HepG2 (cell line): ENCODE data around the gene SIN3A. TPM values are rescaled to one million over a fixed set of nuclear protein-coding genes. Genes with fewer than 3 reads are reported as not detected.

Experiments used
- ATAC-seq: fragments of 200-7000 bp; cut with Tn5 transposase; 3 replicates; pipeline ENCODE4 v1.9.1; 2020; ENCODE audit warnings: mild to moderate bottlenecking, moderate library complexity
- BruUV-seq: library from RNA; stranded (reverse); fragments of 400-500 nt; replicated peaks from 2 replicates; lab custom pipeline; 2021; lab: Mats Ljungman, UMichigan
- CTCF ChIA-PET: fragments of 300-600 bp; formaldehyde crosslinking; extraction: SDS; loops from one replicate; lab custom pipeline; 2021; ENCODE audit warnings: low total read pairs, inconsistent platforms, low intra/inter-chr PET ratio; lab: Yijun Ruan, JAX
- POLR2A ChIA-PET: fragments of 350-600 bp; sonication (Branson Sonifier 250); formaldehyde crosslinking; loops from one replicate; lab custom pipeline; 2020; ENCODE audit warnings: antibody characterized with exemption, inconsistent platforms; lab: Yijun Ruan, JAX
- DNase-seq: peaks from one replicate; pipeline ENCODE4 v3.0.0-alpha.2; 2015; ENCODE audit warnings: low spot score
- FAIRE-seq: peaks from 3 replicates; lab custom pipeline; 2011; peaks lifted over from hg19 to GRCh38; lab: Jason Lieb, UNC
- H2AFZ ChIP-seq: one replicate; pipeline ENCODE4 v1.6.1; 2011; ENCODE audit warnings: low read length, inconsistent platforms
- H3K27ac ChIP-seq: fragments of 300-600 bp; 3 replicates; pipeline ENCODE4 v1.8.0; 2011; ENCODE audit warnings: mixed run types, mild to moderate bottlenecking, mixed read lengths, low read length, inconsistent platforms; ENCODE audit not compliant: insufficient read depth; ENCODE audit errors: extremely low read length
- H3K27me3 ChIP-seq, 2 experiments: fragments of 200-600 bp in 1 of 2; 2 replicates in 1 of 2; 3 replicates in 1 of 2; pipeline versions ENCODE4 v1.6.0 to v1.8.0; 2011; ENCODE audit warnings: low read length in 2 of 2, mild to moderate bottlenecking in 2 of 2, moderate library complexity in 2 of 2, inconsistent platforms in 1 of 2; ENCODE audit not compliant: insufficient read depth in 2 of 2, control insufficient read depth in 1 of 2
- H3K36me3 ChIP-seq, 2 experiments: fragments of 200-600 bp in 1 of 2; replicated peaks in 1 of 2; 2 replicates in 1 of 2; 3 replicates in 1 of 2; pipeline versions ENCODE4 v1.5.1 to v1.8.0; 2011; ENCODE audit warnings: low read length in 2 of 2, inconsistent platforms in 1 of 2; ENCODE audit not compliant: insufficient read depth in 2 of 2, control insufficient read depth in 1 of 2
- H3K4me1 ChIP-seq: 2 replicates; pipeline ENCODE4 v1.5.1; 2012; ENCODE audit warnings: low read length, inconsistent platforms; ENCODE audit not compliant: insufficient read depth
- H3K4me2 ChIP-seq: 2 replicates; pipeline ENCODE4 v1.6.0; 2011; ENCODE audit warnings: low read depth, low read length, inconsistent platforms
- H3K4me3 ChIP-seq, 3 experiments: fragments of 200-600 bp in 1 of 3; sonication (generic), shearing (Covaris generic) in 1 of 3; replicated peaks in 1 of 3; 2 replicates each; pipeline ENCODE4 v1.5.1; 2011 to 2016; ENCODE audit warnings: low read length in 3 of 3, inconsistent platforms in 2 of 3, low read depth in 2 of 3, mild to moderate bottlenecking in 2 of 3, control low read depth in 1 of 3, mixed read lengths in 1 of 3; ENCODE audit not compliant: insufficient read depth in 1 of 3
- H3K79me2 ChIP-seq: one replicate; pipeline ENCODE4 v1.6.1; 2011; ENCODE audit warnings: low read length, inconsistent platforms; ENCODE audit not compliant: insufficient read depth
- H3K9ac ChIP-seq: 2 replicates; pipeline ENCODE4 v1.6.0; 2011; ENCODE audit warnings: mild to moderate bottlenecking, low read depth, low read length, inconsistent platforms; ENCODE audit not compliant: insufficient read depth
- H3K9me3 ChIP-seq: 2 replicates; pipeline ENCODE4 v1.5.1; 2012; ENCODE audit warnings: mild to moderate bottlenecking, low read length
- H4K20me1 ChIP-seq: 2 replicates; pipeline ENCODE4 v1.6.0; 2011; ENCODE audit warnings: inconsistent platforms, mild to moderate bottlenecking, low read length, moderate library complexity; ENCODE audit not compliant: insufficient read depth
- ARID5B ChIP-seq: IDR thresholded peaks from 2 replicates; pipeline ENCODE4 v1.4.0; 2020; ENCODE audit warnings: mild to moderate bottlenecking, missing genetic modification reagents
- HDAC6 ChIP-seq: fragments of 200-600 bp; sonication (generic); IDR thresholded peaks from 2 replicates; pipeline ENCODE4 v1.7.0; 2017; ENCODE audit warnings: mild to moderate bottlenecking, antibody characterized with exemption, low read length, low read depth
- PHF21A ChIP-seq: sonication (generic); formaldehyde crosslinking; IDR thresholded peaks from 2 replicates; pipeline ENCODE4 v1.5.0; 2020; ENCODE audit warnings: mild to moderate bottlenecking, missing genetic modification reagents
- POLR2A ChIP-seq, 2 experiments: IDR thresholded peaks; 2 replicates each; pipeline ENCODE4 v1.6.1; 2011; ENCODE audit warnings: low read depth in 2 of 2, low read length in 2 of 2, mild to moderate bottlenecking in 1 of 2, moderate library complexity in 1 of 2; ENCODE audit not compliant: insufficient read depth in 1 of 2
- POLR2G ChIP-seq: fragments of 200-400 bp; formaldehyde crosslinking; IDR thresholded peaks from 2 replicates; pipeline ENCODE4 v1.6.1; 2018; ENCODE audit warnings: mild to moderate bottlenecking, low read depth, low read length, moderate library complexity
- PRDM15 ChIP-seq: sonication (generic); formaldehyde crosslinking; IDR thresholded peaks from 2 replicates; pipeline ENCODE4 v1.4.0; 2020; ENCODE audit warnings: missing genetic modification reagents
- SIN3A ChIP-seq: IDR thresholded peaks from 2 replicates; pipeline ENCODE4 v1.6.1; 2011; ENCODE audit warnings: low read depth, mild to moderate bottlenecking, control low read depth, low read length, borderline replicate concordance
- ZNF234 ChIP-seq: sonication (generic); formaldehyde crosslinking; conservative IDR thresholded peaks from 2 replicates; pipeline ENCODE4 v1.5.1; 2020; ENCODE audit warnings: mild to moderate bottlenecking, missing genetic modification reagents
- ZNF235 ChIP-seq: sonication (generic); formaldehyde crosslinking; IDR thresholded peaks from 2 replicates; pipeline ENCODE4 v1.8.1; 2023; ENCODE audit warnings: mild to moderate bottlenecking, missing genetic modification reagents, borderline replicate concordance
- ZNF446 ChIP-seq: sonication (generic); formaldehyde crosslinking; IDR thresholded peaks from 2 replicates; pipeline ENCODE4 v1.5.0; 2020; ENCODE audit warnings: mild to moderate bottlenecking, missing genetic modification reagents
- ZNF616 ChIP-seq: sonication (generic); formaldehyde crosslinking; IDR thresholded peaks from 2 replicates; pipeline ENCODE4 v1.5.0; 2020; ENCODE audit warnings: low read depth, mild to moderate bottlenecking, missing genetic modification reagents
- ZNF749 ChIP-seq: sonication (generic); formaldehyde crosslinking; IDR thresholded peaks from 2 replicates; pipeline ENCODE4 v1.8.0; 2022; ENCODE audit warnings: mild to moderate bottlenecking, missing genetic modification reagents, moderate library complexity, borderline replicate concordance
- WGBS: methylation state at CpG from one replicate; pipeline ENCODE4 v1.1.6; 2017; ENCODE audit warnings: low lambda C conversion rate; 5-methylcytosine and 5-hydroxymethylcytosine counted together
- in situ Hi-C: cut with HindIII; loops from 2 replicates; pipeline ENCODE4 v1.10.0; 2017; ENCODE audit warnings: low pct_unique_long_range_greater_than_20kb; ENCODE audit not compliant: extremely low pct_ligation_motif_present
- intact Hi-C: fragments of 100-400 bp; cut with micrococcal nuclease; formaldehyde crosslinking; loops from one replicate; pipeline ENCODE4 v1.10.0; 2022; ENCODE audit not compliant: unreplicated experiment
- polyA plus RNA-seq, 8 experiments: library from polyadenylated mRNA; depleted of rRNA in 3 of 8; stranded (reverse) in 7 of 8; unstranded in 1 of 8; fragments of >200 nt; fragmentation: Illumina TruSeq in 4 of 8; extraction: Trizol in 4 of 8; gene quantifications; 2 replicates each; pipeline versions ENCODE4 v1.2.1 to v1.2.3, GENCODE V29; 2011 to 2016; ENCODE audit warnings: low read depth in 4 of 8, missing spikeins in 1 of 8, mixed read lengths in 1 of 8; ENCODE audit not compliant: insufficient read depth in 1 of 8
- total RNA-seq, 5 experiments: library from RNA; depleted of rRNA; stranded (reverse); fragments of >200 nt; fragmentation: Illumina TruSeq; extraction: Trizol; gene quantifications; 2 replicates each; pipeline ENCODE4 v1.2.3, GENCODE V29; 2016; ENCODE audit warnings: low read depth in 1 of 5

SIN3A gene
- total and polyA plus RNA-seq, 2 of the 13 experiments (the other 11 are each of a cell fraction or from before 2014, with no cell fraction given), result 16.1 to 28.1 TPM

- no peak for TF ChIP-seq PRDM15
Observed at GRCh38 chr15:75452865-75453702, 1.6 kb upstream of the SIN3A start (continued).

- in situ Hi-C loops, result loop anchor here (5.0 kb wide), 1 partner anchor 85 kb away; the partner anchor contains the start of gene MAN2C1
- TF ChIP-seq PHF21A (CRISPR knock-in tag) (peak; percentile 71; the same call in 1 of the 2 replicates), ARID5B (CRISPR knock-in tag) (peak; percentile 29; the same call in 1 of the 2 replicates), ZNF446 (no peak), ZNF234 (0 out of 2 replicates have a peak, but pooled peaks have one; percentile 38), POLR2A (IDR thresholded peaks at IDR 0.05; ENCODE audit: insufficient read depth in 1 of 2, low read depth in 2 of 2, low read length in 2 of 2) (peak in 1 of 2 experiments; percentile 62; a peak in 1 of 4 replicates), SIN3A (peak; percentile 63; the same call in 1 of the 2 replicates), ZNF235 (CRISPR knock-in tag) (0 out of 2 replicates have a peak, but pooled peaks have one; percentile 17), POLR2G (peak; percentile 12; the same call in 1 of the 2 replicates), ZNF616 (CRISPR knock-in tag) (0 out of 2 replicates have a peak, but pooled peaks have one; percentile 51), ZNF749 (CRISPR knock-in tag) (0 out of 2 replicates have a peak, but pooled peaks have one; percentile 61), HDAC6 (no peak)
Observed at GRCh38 chr15:75452364-75452864, 924 bp upstream of the SIN3A start.

More at GRCh38 chr15:75452364-75452864, 924 bp upstream of the SIN3A start:
- peak overlapping the region; percentile 98 for H3K4me2 ChIP-seq
- peaks cover 29% of the 10 kb centered on the region for H4K20me1 ChIP-seq
- H2AFZ ChIP-seq, result no peak overlapping the region
- ChIA-PET POLR2A (interaction anchor here (0.7 to 7.8 kb wide), 16 partner anchors 8 to 1819 kb away, joined by 3 to 185 read pairs (median 4); partner anchors contain the start of genes C15orf39, IMP3, MAN2C1 and NPTN), CTCF (no interaction called here)
- intact Hi-C loops, result loop anchor here (5.0 kb wide), 2 partner anchors 85 to 175 kb away; partner anchors contain the start of genes MAN2C1 and SNUPN
- H3K9ac ChIP-seq, result peak overlapping the region; percentile 88
- no peaks in the 10 kb centered on the region; a peak in 1 of 5 replicates for H3K27me3 ChIP-seq
- peak overlapping the region; percentile 69 to 88 (median 71) for H3K4me3 ChIP-seq
- H3K27ac ChIP-seq, result peak overlapping the region; percentile 94
- FAIRE-seq, result no peak
- peaks cover 0 to 5% of the 10 kb centered on the region in 2 experiments; a peak in 2 of 5 replicates for H3K36me3 ChIP-seq
- peaks cover 39% of the 10 kb centered on the region for H3K79me2 ChIP-seq
- H3K9me3 ChIP-seq, result no peaks in the 10 kb centered on the region
- under 1% methylated on average over 14 of the region's 16 CpGs for WGBS
- BruUV-seq, result no TSS peak
- peaks cover 36% of the 10 kb centered on the region for H3K4me1 ChIP-seq
- peak; percentile 64 for DNase-seq
- ATAC-seq, result peak; percentile 6; the same call in 1 of the 3 replicates
